ENCODE measurements around the gene TCF7L1.

TCF7L1 gene

GRCh38 chr2:85257359-85257969 is 124.3 kb downstream of the TCF7L1 start:
- no peak for DNase-seq

- DNase-seq, result no peak
Observed at GRCh38 chr2:85257970-85258605, 124.9 kb downstream of the TCF7L1 start.

GRCh38 chr2:85259101-85259590 is 126.0 kb downstream of the TCF7L1 start:
- DNase-seq, result no peak

- DNase-seq, result no peak
Observed at GRCh38 chr2:85259879-85260278, 126.7 kb downstream of the TCF7L1 start.

GRCh38 chr2:85263591-85263990 is 130.4 kb downstream of the TCF7L1 start:
- no peak for DNase-seq

GRCh38 chr2:85264471-85264870 is 131.3 kb downstream of the TCF7L1 start:
- DNase-seq, result no peak

GRCh38 chr2:85265304-85265703 is 132.1 kb downstream of the TCF7L1 start:
- DNase-seq, result no peak

GRCh38 chr2:85266146-85267041 is 133.2 kb downstream of the TCF7L1 start:
- no peak for DNase-seq

GRCh38 chr2:85269959-85270358 is 136.8 kb downstream of the TCF7L1 start:
- DNase-seq, result no peak

- no peak for DNase-seq
Observed at GRCh38 chr2:85272357-85272756, 139.2 kb downstream of the TCF7L1 start.

- no peak for DNase-seq
Observed at GRCh38 chr2:85273738-85274731, 140.8 kb downstream of the TCF7L1 start.

GRCh38 chr2:85275984-85276540 is 142.9 kb downstream of the TCF7L1 start:
- no peak for DNase-seq

GRCh38 chr2:85276571-85277118 is 143.5 kb downstream of the TCF7L1 start:
- DNase-seq, result no peak

- DNase-seq, result no peak
Observed at GRCh38 chr2:85277416-85278158, 144.4 kb downstream of the TCF7L1 start.

- DNase-seq, result no peak
Observed at GRCh38 chr2:85278361-85278760, 145.2 kb downstream of the TCF7L1 start.

- DNase-seq, result no peak
Observed at GRCh38 chr2:85281553-85281952, 148.4 kb downstream of the TCF7L1 start.

GRCh38 chr2:85282914-85283313 is 149.7 kb downstream of the TCF7L1 start:
- DNase-seq, result no peak

- no peak for DNase-seq
Observed at GRCh38 chr2:85283641-85284040, 150.4 kb downstream of the TCF7L1 start.

- DNase-seq, result no peak
Observed at GRCh38 chr2:85286918-85287317, 153.7 kb downstream of the TCF7L1 start.

GRCh38 chr2:85287721-85288120 is 154.5 kb downstream of the TCF7L1 start:
- no peak for DNase-seq

GRCh38 chr2:85288244-85288725 is 155.1 kb downstream of the TCF7L1 start:
- DNase-seq, result no peak
